WTC11 (cell line): ENCODE measurements around the gene CRACDL. TPM values are rescaled to one million over a fixed set of nuclear protein-coding genes. Genes with fewer than 3 reads are reported as not detected.

Experiments
- ATAC-seq: fragments of 200-7000 bp; cut with Tn5 transposase; 2 replicates; pipeline ENCODE4 v1.10.0; 2021; ENCODE audit warnings: mild to moderate bottlenecking, moderate library complexity
- CTCF ChIA-PET: fragments of 300-600 bp; sonication (Branson Sonifier 250); formaldehyde crosslinking; loops from one replicate; lab custom pipeline; 2021; ENCODE audit warnings: antibody characterized with exemption; lab: Charles Lee
- POLR2A ChIA-PET: fragments of 350-600 bp; sonication (Branson Sonifier 250); formaldehyde crosslinking; loops from one replicate; lab custom pipeline; 2021; ENCODE audit warnings: antibody characterized with exemption; lab: Charles Lee
- DNase-seq: peaks from one replicate; pipeline ENCODE4 v3.0.0; 2021; ENCODE audit warnings: low spot score
- H3K27ac Mint-ChIP-seq: 2 replicates; pipeline ENCODE4 v1.8.0; 2021; ENCODE audit warnings: mixed read lengths
- H3K27me3 Mint-ChIP-seq: 2 replicates; pipeline ENCODE4 v1.8.0; 2021; ENCODE audit warnings: low read depth, mild to moderate bottlenecking, moderate library complexity, mixed read lengths
- H3K36me3 Mint-ChIP-seq: 2 replicates; pipeline ENCODE4 v1.8.0; 2021; ENCODE audit warnings: mixed read lengths
- H3K4me1 Mint-ChIP-seq: 2 replicates; pipeline ENCODE4 v1.8.0; 2022; ENCODE audit warnings: mixed read lengths
- H3K4me3 Mint-ChIP-seq: 2 replicates; pipeline ENCODE4 v1.8.0; 2021; ENCODE audit warnings: mild to moderate bottlenecking, moderate library complexity, mixed read lengths
- H3K9me3 Mint-ChIP-seq: 2 replicates; pipeline ENCODE4 v1.8.0; 2021; ENCODE audit warnings: mixed read lengths
- ESRRA ChIP-seq: sonication (generic); formaldehyde crosslinking; IDR thresholded peaks from 2 replicates; pipeline ENCODE4 v1.8.1; 2022; ENCODE audit warnings: mild to moderate bottlenecking, missing genetic modification reagents, borderline replicate concordance
- FOXK1 ChIP-seq: sonication (generic); formaldehyde crosslinking; IDR thresholded peaks from 2 replicates; pipeline ENCODE4 v1.8.0; 2022; ENCODE audit warnings: mild to moderate bottlenecking, moderate library complexity, missing genetic modification reagents
- MLX ChIP-seq: sonication (generic); formaldehyde crosslinking; IDR thresholded peaks from 2 replicates; pipeline ENCODE4 v1.8.1; 2023; ENCODE audit warnings: mild to moderate bottlenecking, missing genetic modification reagents, moderate library complexity
- MYBL2 ChIP-seq: sonication (generic); formaldehyde crosslinking; IDR thresholded peaks from 2 replicates; pipeline ENCODE4 v1.8.1; 2023; ENCODE audit warnings: mild to moderate bottlenecking, moderate library complexity, missing genetic modification reagents
- NR1H2 ChIP-seq: sonication (generic); formaldehyde crosslinking; IDR thresholded peaks from 2 replicates; pipeline ENCODE4 v1.9.0; 2021; ENCODE audit warnings: mild to moderate bottlenecking, moderate library complexity, missing genetic modification reagents
- TEAD1 ChIP-seq: sonication (generic); formaldehyde crosslinking; IDR thresholded peaks from 2 replicates; pipeline ENCODE4 v1.8.0; 2022; ENCODE audit warnings: mild to moderate bottlenecking, missing genetic modification reagents
- total RNA-seq: library from RNA; stranded (reverse); gene quantifications from 3 replicates; pipeline ENCODE4 v1.2.3, GENCODE V29; 2021
- TF ChIP-seq, protein P1 (sequence below): fragments of 250-450 bp; sonication (Bioruptor Pico); IDR thresholded peaks from 2 replicates; pipeline ENCODE4 v1.9.0; 2021; ENCODE audit warnings: moderate library complexity, mild to moderate bottlenecking, inconsistent platforms, borderline replicate concordance
- TF ChIP-seq, protein P2 (sequence below): sonication (generic); formaldehyde crosslinking; IDR thresholded peaks from 2 replicates; pipeline ENCODE4 v1.8.0; 2022; ENCODE audit warnings: missing genetic modification reagents
- TF ChIP-seq, protein P3 (sequence below): sonication (generic); formaldehyde crosslinking; IDR thresholded peaks from 2 replicates; pipeline ENCODE4 v1.8.1; 2022; ENCODE audit warnings: low read depth, missing genetic modification reagents, borderline replicate concordance
- TF ChIP-seq, protein P4 (sequence below): fragments of 250-450 bp; sonication (Bioruptor Pico); IDR thresholded peaks from 2 replicates; pipeline ENCODE4 v1.9.0; 2021; ENCODE audit warnings: mild to moderate bottlenecking, borderline replicate concordance
- TF ChIP-seq, protein P5 (sequence below): sonication (generic); formaldehyde crosslinking; IDR thresholded peaks from 2 replicates; pipeline ENCODE4 v1.8.1; 2022; ENCODE audit warnings: low read depth, mild to moderate bottlenecking, moderate library complexity, missing genetic modification reagents, borderline replicate concordance

The CRACDL gene
- total RNA-seq, 1 experiment from 2014 or later = 0.72 TPM

- ChIA-PET CTCF (interaction anchor here (0.6 to 1.4 kb wide), 2 partner anchors 42 to 45 kb away, joined by 3 to 4 read pairs; no protein-coding TSS in a partner anchor), POLR2A (no interaction called here)
- H3K9me3 Mint-ChIP-seq = peaks cover 52% of the 10 kb centered on the region
- TF ChIP-seq, protein P1, sequence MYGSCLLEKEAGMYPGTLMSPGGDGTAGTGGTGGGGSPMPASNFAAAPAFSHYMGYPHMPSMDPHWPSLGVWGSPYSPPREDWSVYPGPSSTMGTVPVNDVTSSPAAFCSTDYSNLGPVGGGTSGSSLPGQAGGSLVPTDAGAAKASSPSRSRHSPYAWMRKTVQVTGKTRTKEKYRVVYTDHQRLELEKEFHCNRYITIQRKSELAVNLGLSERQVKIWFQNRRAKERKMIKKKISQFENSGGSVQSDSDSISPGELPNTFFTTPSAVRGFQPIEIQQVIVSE (CRISPR knock-in tag) = no peak
- TF ChIP-seq, protein P2, sequence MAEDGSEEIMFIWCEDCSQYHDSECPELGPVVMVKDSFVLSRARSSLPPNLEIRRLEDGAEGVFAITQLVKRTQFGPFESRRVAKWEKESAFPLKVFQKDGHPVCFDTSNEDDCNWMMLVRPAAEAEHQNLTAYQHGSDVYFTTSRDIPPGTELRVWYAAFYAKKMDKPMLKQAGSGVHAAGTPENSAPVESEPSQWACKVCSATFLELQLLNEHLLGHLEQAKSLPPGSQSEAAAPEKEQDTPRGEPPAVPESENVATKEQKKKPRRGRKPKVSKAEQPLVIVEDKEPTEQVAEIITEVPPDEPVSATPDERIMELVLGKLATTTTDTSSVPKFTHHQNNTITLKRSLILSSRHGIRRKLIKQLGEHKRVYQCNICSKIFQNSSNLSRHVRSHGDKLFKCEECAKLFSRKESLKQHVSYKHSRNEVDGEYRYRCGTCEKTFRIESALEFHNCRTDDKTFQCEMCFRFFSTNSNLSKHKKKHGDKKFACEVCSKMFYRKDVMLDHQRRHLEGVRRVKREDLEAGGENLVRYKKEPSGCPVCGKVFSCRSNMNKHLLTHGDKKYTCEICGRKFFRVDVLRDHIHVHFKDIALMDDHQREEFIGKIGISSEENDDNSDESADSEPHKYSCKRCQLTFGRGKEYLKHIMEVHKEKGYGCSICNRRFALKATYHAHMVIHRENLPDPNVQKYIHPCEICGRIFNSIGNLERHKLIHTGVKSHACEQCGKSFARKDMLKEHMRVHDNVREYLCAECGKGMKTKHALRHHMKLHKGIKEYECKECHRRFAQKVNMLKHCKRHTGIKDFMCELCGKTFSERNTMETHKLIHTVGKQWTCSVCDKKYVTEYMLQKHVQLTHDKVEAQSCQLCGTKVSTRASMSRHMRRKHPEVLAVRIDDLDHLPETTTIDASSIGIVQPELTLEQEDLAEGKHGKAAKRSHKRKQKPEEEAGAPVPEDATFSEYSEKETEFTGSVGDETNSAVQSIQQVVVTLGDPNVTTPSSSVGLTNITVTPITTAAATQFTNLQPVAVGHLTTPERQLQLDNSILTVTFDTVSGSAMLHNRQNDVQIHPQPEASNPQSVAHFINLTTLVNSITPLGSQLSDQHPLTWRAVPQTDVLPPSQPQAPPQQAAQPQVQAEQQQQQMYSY = no peak
- no peak for DNase-seq
- H3K4me1 Mint-ChIP-seq = no peaks in the 10 kb centered on the region
- no peak for ATAC-seq
- no peaks in the 10 kb centered on the region; the same call in 1 of the 2 replicates for H3K27me3 Mint-ChIP-seq
- H3K36me3 Mint-ChIP-seq = peaks cover 27% of the 10 kb centered on the region
- no peak overlapping the region for H3K27ac Mint-ChIP-seq
- no peak overlapping the region for H3K4me3 Mint-ChIP-seq
These were observed 49.9 kb downstream of the CRACDL start for GRCh38 chr2:98886066-98886554.

DNA sequence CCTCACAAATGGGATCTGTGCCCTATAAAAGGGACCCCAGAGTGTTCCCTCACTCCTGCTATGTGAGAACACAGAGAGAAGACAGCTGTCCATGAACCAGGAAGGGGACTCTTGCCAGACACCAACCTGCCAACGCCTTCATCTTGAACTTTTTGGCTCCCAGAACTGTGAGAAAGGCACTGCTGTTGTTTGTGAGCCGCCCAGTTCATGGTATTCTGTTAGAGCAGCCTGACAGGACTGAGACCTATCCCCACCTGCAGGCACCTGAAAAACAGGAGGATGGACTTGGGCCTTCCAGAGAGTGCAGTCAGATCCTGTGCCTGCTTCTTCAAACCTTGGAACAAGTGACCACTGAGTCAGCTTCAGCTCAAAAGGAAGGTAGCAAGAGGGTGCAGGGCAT is 51.4 kb downstream of the CRACDL start:
- CTCF ChIA-PET = no interaction called here
- peaks cover 27% of the 10 kb centered on the region for H3K36me3 Mint-ChIP-seq
- POLR2A ChIA-PET = no interaction called here
- H3K4me3 Mint-ChIP-seq = no peak overlapping the region
- peaks cover 44% of the 10 kb centered on the region for H3K9me3 Mint-ChIP-seq
- ATAC-seq = no peak
- H3K4me1 Mint-ChIP-seq = no peaks in the 10 kb centered on the region
- H3K27me3 Mint-ChIP-seq = no peaks in the 10 kb centered on the region; the same call in 1 of the 2 replicates
- H3K27ac Mint-ChIP-seq = no peak overlapping the region
- TF ChIP-seq ESRRA (CRISPR knock-in tag) (no peak), MYBL2 (CRISPR knock-in tag) (no peak), NR1H2 (no peak), FOXK1 (CRISPR knock-in tag) (no peak), TEAD1 (CRISPR knock-in tag) (no peak), MLX (CRISPR knock-in tag) (no peak)
- TF ChIP-seq, protein P3, sequence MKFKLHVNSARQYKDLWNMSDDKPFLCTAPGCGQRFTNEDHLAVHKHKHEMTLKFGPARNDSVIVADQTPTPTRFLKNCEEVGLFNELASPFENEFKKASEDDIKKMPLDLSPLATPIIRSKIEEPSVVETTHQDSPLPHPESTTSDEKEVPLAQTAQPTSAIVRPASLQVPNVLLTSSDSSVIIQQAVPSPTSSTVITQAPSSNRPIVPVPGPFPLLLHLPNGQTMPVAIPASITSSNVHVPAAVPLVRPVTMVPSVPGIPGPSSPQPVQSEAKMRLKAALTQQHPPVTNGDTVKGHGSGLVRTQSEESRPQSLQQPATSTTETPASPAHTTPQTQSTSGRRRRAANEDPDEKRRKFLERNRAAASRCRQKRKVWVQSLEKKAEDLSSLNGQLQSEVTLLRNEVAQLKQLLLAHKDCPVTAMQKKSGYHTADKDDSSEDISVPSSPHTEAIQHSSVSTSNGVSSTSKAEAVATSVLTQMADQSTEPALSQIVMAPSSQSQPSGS (CRISPR knock-in tag) = no peak
- TF ChIP-seq, protein P4, sequence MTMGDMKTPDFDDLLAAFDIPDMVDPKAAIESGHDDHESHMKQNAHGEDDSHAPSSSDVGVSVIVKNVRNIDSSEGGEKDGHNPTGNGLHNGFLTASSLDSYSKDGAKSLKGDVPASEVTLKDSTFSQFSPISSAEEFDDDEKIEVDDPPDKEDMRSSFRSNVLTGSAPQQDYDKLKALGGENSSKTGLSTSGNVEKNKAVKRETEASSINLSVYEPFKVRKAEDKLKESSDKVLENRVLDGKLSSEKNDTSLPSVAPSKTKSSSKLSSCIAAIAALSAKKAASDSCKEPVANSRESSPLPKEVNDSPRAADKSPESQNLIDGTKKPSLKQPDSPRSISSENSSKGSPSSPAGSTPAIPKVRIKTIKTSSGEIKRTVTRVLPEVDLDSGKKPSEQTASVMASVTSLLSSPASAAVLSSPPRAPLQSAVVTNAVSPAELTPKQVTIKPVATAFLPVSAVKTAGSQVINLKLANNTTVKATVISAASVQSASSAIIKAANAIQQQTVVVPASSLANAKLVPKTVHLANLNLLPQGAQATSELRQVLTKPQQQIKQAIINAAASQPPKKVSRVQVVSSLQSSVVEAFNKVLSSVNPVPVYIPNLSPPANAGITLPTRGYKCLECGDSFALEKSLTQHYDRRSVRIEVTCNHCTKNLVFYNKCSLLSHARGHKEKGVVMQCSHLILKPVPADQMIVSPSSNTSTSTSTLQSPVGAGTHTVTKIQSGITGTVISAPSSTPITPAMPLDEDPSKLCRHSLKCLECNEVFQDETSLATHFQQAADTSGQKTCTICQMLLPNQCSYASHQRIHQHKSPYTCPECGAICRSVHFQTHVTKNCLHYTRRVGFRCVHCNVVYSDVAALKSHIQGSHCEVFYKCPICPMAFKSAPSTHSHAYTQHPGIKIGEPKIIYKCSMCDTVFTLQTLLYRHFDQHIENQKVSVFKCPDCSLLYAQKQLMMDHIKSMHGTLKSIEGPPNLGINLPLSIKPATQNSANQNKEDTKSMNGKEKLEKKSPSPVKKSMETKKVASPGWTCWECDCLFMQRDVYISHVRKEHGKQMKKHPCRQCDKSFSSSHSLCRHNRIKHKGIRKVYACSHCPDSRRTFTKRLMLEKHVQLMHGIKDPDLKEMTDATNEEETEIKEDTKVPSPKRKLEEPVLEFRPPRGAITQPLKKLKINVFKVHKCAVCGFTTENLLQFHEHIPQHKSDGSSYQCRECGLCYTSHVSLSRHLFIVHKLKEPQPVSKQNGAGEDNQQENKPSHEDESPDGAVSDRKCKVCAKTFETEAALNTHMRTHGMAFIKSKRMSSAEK = no peak
- TF ChIP-seq, protein P5, sequence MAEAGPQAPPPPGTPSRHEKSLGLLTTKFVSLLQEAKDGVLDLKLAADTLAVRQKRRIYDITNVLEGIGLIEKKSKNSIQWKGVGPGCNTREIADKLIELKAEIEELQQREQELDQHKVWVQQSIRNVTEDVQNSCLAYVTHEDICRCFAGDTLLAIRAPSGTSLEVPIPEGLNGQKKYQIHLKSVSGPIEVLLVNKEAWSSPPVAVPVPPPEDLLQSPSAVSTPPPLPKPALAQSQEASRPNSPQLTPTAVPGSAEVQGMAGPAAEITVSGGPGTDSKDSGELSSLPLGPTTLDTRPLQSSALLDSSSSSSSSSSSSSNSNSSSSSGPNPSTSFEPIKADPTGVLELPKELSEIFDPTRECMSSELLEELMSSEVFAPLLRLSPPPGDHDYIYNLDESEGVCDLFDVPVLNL (CRISPR knock-in tag) = no peak
- no peak for DNase-seq
